ENCODE measurements around the gene KLHL4. TPM values are rescaled to one million over a fixed set of nuclear protein-coding genes. Genes with fewer than 3 reads are reported as not detected.

The KLHL4 gene
- total and polyA plus RNA-seq, 9 of the 15 experiments (the other 6 are each of a cell fraction or from before 2014, with no cell fraction given): 0.04 to 0.16 (median 0.06) TPM; not detected in 1

- TF ChIP-seq, protein P1, sequence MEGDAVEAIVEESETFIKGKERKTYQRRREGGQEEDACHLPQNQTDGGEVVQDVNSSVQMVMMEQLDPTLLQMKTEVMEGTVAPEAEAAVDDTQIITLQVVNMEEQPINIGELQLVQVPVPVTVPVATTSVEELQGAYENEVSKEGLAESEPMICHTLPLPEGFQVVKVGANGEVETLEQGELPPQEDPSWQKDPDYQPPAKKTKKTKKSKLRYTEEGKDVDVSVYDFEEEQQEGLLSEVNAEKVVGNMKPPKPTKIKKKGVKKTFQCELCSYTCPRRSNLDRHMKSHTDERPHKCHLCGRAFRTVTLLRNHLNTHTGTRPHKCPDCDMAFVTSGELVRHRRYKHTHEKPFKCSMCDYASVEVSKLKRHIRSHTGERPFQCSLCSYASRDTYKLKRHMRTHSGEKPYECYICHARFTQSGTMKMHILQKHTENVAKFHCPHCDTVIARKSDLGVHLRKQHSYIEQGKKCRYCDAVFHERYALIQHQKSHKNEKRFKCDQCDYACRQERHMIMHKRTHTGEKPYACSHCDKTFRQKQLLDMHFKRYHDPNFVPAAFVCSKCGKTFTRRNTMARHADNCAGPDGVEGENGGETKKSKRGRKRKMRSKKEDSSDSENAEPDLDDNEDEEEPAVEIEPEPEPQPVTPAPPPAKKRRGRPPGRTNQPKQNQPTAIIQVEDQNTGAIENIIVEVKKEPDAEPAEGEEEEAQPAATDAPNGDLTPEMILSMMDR (IDR thresholded peaks at IDR 0.05 in 2 of 3, conservative IDR thresholded peaks at IDR 0.05 in 1 of 3; ENCODE audit: insufficient read depth in 2 of 3, low read depth in 1 of 3, low read length in 3 of 3): peak in 1 of 3 experiments; percentile 44; a peak in 2 of 6 replicates
- TF ChIP-seq DEAF1 (CRISPR knock-in tag; IDR thresholded peaks at IDR 0.05): peak; percentile 50; the same call in 1 of the 2 replicates
Observed at GRCh38 chrX:87664381-87664780, 146.8 kb downstream of the KLHL4 start (continued).

GRCh38 chrX:87679849-87680248 lies 162.2 kb downstream of the KLHL4 start:
- Histone ChIP-seq H3K9me1 (ENCODE audit: control insufficient read depth, insufficient read depth, low read length) (no peaks in the 10 kb centered on the region), H3K27ac (ENCODE audit: extremely low read depth, low read depth, low read length) (no peak overlapping the region), H3K4me3 (no peak overlapping the region), H3K4me2 (ENCODE audit: insufficient read depth, low read length) (no peak overlapping the region), H3K79me2 (ENCODE audit: control insufficient read depth, insufficient read depth, low read length) (no peaks in the 10 kb centered on the region), H4K20me1 (replicated peaks; ENCODE audit: control insufficient read depth, insufficient read depth, low read length) (no peaks in the 10 kb centered on the region), H3K36me3 (ENCODE audit: control insufficient read depth, insufficient read depth, low read length) (no peaks in the 10 kb centered on the region), H3K4me1 (replicated peaks in 1 of 2; ENCODE audit: control insufficient read depth in 2 of 2, insufficient read depth in 2 of 2, low read length in 2 of 2) (no peaks in the 10 kb centered on the region), H3K9me3 (replicated peaks; ENCODE audit: control insufficient read depth, insufficient read depth, low read depth, low read length) (no peaks in the 10 kb centered on the region), H2AFZ (ENCODE audit: low read depth, low read length) (no peak overlapping the region), H3K27me3 (ENCODE audit: control insufficient read depth in 2 of 2, insufficient read depth in 2 of 2, low read length in 2 of 2) (no peaks in the 10 kb centered on the region), H3K9ac (ENCODE audit: insufficient read depth in 1 of 2, low read depth in 2 of 2, low read length in 2 of 2) (no peak overlapping the region)
- ATAC-seq: no peak
- ChIA-PET POLR2A (no interaction called here), CTCF (ENCODE audit: low intra/inter-chr PET ratio) (no interaction called here)
- TF ChIP-seq NELFE (IDR thresholded peaks at IDR 0.05; ENCODE audit: insufficient read depth, insufficient read length) (no peak), ERF (CRISPR knock-in tag; IDR thresholded peaks at IDR 0.05) (no peak), PTRF (tag; IDR thresholded peaks at IDR 0.05) (no peak), FOXA1 (IDR thresholded peaks at IDR 0.05; ENCODE audit: borderline replicate concordance) (no peak), IRF1 (CRISPR knock-in tag; IDR thresholded peaks at IDR 0.05; ENCODE audit: borderline replicate concordance) (no peak), MITF (IDR thresholded peaks at IDR 0.05) (no peak), KDM1A (IDR thresholded peaks at IDR 0.05) (no peak)
- TF ChIP-seq, protein P2, sequence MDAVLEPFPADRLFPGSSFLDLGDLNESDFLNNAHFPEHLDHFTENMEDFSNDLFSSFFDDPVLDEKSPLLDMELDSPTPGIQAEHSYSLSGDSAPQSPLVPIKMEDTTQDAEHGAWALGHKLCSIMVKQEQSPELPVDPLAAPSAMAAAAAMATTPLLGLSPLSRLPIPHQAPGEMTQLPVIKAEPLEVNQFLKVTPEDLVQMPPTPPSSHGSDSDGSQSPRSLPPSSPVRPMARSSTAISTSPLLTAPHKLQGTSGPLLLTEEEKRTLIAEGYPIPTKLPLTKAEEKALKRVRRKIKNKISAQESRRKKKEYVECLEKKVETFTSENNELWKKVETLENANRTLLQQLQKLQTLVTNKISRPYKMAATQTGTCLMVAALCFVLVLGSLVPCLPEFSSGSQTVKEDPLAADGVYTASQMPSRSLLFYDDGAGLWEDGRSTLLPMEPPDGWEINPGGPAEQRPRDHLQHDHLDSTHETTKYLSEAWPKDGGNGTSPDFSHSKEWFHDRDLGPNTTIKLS (IDR thresholded peaks at IDR 0.05; ENCODE audit: borderline replicate concordance, low read depth): no peak
- in situ Hi-C loops (cut with MboI) (no loop called here), intact Hi-C loops (cut with micrococcal nuclease) (no loop called here)
- 0% methylated on average over 1 of the region's 1 CpG for WGBS (ENCODE audit: insufficient coverage, low coverage, missing lambda C conversion rate)
- no TSS peak for BruUV-seq (replicated peaks)
- no peak for DNase-seq (ENCODE audit: extremely low read depth in 1 of 4, low spot score in 3 of 4)
- FAIRE-seq: no peak

Data from K562 (cell line).